GM18873 (cell line): ENCODE measurements around the gene MYADML2.

Source experiments
- ATAC-seq: cut with Tn5 transposase; IDR thresholded peaks from one replicate; pipeline ENCODE4 v1.9.1; 2021; ENCODE audit warnings: mild to moderate bottlenecking, moderate library complexity, moderate number of reproducible peaks; ENCODE audit not compliant: unreplicated experiment, low FRiP score

MYADML2 gene

GRCh38 chr17:81978524-81979298 lies 31.7 kb upstream of the MYADML2 start:
- ATAC-seq, result no peak

GRCh38 chr17:81977211-81977808 lies 30.3 kb upstream of the MYADML2 start, which contains the start of gene ASPSCR1:
TSS of gene ASPSCR1 (plus strand) at chr17:81977629. CDS start at chr17:81977647, 18 bp downstream.
- peak; percentile 65 for ATAC-seq

GRCh38 chr17:81976332-81977210 lies 29.5 kb upstream of the MYADML2 start:
- peak; percentile 17 for ATAC-seq

- ATAC-seq, result no peak
Observed at GRCh38 chr17:81973432-81973831, 26.4 kb upstream of the MYADML2 start.

DNA sequence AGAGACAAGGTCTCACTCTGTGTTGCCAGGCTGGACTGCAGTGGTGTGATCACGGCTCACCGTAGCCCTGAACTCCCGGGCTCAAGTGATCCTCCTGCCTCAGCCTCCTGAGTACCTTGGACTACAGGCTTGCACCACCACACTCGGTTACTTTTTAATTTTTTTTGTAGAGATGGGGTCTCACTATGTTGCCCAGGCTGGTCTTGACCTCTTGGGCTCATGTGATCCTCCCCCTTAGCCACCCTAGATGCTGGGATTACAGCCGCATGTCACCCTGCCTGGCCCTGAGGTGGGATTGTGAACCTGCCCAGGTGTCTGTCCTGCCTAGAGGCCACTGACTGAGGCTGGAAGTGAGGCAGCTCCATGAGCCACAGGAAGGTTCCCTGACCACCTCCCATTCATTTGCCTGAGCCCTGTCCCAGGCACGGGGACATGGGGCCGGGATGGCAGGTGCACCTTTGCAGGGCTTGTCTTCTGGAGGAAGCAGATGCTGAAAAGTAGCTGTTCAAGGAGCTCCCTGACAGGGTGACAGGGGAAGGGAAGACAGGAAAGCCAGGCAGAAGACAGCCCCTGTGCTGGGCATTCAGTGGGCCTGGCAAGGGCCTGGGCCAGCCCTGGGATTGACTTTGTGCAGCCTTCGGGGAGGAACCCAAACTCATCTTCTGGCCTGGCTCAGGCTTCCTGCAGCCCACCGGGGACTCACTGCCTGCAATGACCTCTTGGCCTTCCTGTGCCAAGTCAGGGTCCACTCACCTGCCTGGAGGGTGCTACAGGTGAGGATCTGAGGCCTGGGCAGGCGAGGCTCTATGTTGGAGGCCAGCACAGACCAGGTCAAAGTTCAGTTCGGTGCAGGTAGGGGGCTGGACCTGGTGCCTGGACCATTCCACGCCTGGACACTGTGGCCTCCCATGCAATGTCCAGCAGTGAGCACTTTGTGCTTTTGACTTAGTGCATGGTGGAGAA lies 22.1 kb upstream of the MYADML2 start:
- no peak for ATAC-seq

DNA sequence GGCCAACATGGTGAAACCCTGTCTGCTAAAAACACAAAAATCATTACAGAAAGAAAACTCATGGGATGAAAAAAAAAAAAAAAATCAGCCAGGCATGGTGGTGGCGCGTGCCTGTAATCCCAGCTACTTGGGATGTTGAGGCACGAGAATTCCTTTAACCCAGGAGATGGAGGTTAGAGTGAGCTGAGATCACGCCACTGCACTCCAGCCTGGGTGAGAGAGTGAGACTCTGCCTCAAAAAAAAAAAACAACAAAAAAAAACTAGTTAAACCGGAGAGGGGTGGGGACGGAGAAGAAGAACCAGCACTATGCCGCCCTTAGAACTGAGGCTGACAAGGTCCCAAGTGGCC lies 21.3 kb upstream of the MYADML2 start:
- ATAC-seq, result no peak

- no peak for ATAC-seq
Observed at GRCh38 chr17:81967533-81968395, 20.7 kb upstream of the MYADML2 start.

DNA sequence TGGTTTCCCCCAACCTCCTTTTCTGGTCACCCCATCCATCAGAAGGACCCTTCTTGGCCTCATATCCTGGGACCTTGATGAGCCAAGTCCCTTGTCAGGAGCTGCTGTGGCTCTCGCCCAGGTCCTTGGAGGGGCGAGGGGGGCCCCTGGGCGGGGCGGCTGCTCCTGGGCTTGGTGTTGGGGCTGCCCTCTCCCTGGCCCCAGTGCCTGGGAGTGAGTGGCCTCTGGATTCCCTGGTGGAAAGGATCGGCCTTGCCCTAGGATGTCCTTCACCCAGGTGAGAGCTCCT lies 20.2 kb upstream of the MYADML2 start:
- no peak for ATAC-seq

- ATAC-seq, result no peak
Observed at GRCh38 chr17:81966343-81967243, 19.6 kb upstream of the MYADML2 start.

DNA sequence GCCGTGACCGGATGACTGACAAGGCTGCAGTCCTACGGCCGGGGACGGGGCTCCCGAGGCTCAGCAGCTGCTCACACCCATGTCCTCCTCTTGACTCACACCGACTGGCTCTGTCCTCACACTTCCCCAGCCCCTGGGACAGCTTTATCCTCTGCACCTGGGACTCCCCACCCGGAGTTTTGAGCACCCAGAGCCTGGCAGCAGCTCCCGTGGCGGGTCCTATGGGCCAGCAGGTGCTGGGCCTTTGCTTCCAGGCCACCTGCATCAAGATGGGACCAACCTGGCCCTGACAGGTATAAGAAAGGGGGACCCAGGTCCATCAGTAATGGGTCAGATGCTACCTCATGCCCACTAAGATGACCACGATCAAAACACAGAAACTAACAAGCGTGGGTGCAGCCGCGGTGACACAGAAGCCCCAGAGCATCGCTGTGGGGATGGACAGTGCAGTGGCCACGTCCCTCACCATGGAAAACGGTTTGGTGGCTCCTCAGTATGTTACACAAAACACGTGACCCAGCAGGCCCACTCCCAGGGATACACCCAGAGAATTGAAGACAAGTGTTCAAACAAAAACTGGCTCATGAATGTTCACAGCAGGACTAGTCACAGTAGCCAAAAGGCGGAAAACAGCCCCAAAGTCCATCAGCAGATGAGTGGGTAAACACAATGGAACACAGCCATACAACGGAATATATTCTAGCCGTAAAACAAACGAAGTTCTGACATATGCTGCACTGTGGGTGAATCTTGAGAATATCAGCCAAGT lies 17.2 kb upstream of the MYADML2 start:
- no peak for ATAC-seq

- ATAC-seq, result no peak
Observed at GRCh38 chr17:81962499-81963441, 15.7 kb upstream of the MYADML2 start.

- no peak for ATAC-seq
Observed at GRCh38 chr17:81961521-81962498, 14.8 kb upstream of the MYADML2 start.

DNA sequence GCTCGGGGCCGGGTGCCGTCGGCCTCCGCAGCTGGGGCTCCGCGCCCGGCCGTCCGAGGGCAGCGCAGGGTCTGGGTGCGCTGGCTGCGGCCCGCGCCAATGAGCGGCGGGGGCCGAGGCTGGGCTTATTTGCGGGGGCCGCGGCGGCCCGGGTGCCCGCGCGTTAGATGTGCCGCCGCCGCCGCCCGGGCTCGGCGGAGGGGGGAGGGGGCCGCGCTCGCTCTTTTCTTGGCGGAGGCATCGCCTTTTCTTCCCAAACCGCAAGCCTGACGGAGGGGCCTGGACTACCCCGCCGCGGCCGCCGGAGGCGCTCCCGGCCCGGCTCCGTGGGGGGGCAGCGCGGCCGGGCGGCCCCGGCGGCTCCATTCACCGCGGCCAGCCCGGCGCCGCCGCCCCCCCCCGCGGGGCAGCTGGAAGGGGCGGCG lies 14.1 kb upstream of the MYADML2 start, which contains the start of gene NOTUM:
NOTUM (minus strand) TSS at position 101 of the 425 bp plus-strand sequence. CDS start 278 bp downstream, outside the sequence.
- no peak for ATAC-seq

GRCh38 chr17:81960130-81960958 lies 13.3 kb upstream of the MYADML2 start:
- ATAC-seq, result no peak
